ENCODE data around the gene COL10A1.

DNA sequence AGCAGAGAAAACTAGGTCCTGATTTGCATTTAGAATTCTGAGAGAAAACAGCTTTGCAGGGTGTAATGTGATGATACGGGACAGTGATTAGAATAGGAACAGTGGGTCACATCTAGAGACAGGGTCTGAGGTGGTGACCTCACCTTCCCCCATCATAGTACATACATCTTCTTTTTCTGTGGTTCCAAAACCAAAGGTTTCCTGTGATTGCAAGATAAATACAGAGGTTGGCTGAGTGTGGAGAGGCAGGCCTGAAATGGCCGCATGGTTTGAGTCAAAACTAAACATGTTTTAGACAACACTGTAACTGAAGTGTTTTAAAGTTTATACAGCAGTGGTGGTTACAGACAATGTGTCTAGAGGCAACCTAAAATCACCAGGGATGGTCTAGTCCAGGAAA, 35.7 kb downstream of the COL10A1 start:
- TF ChIP-seq, protein P1, sequence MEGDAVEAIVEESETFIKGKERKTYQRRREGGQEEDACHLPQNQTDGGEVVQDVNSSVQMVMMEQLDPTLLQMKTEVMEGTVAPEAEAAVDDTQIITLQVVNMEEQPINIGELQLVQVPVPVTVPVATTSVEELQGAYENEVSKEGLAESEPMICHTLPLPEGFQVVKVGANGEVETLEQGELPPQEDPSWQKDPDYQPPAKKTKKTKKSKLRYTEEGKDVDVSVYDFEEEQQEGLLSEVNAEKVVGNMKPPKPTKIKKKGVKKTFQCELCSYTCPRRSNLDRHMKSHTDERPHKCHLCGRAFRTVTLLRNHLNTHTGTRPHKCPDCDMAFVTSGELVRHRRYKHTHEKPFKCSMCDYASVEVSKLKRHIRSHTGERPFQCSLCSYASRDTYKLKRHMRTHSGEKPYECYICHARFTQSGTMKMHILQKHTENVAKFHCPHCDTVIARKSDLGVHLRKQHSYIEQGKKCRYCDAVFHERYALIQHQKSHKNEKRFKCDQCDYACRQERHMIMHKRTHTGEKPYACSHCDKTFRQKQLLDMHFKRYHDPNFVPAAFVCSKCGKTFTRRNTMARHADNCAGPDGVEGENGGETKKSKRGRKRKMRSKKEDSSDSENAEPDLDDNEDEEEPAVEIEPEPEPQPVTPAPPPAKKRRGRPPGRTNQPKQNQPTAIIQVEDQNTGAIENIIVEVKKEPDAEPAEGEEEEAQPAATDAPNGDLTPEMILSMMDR (IDR thresholded peaks at IDR 0.05; ENCODE audit: poor library complexity, severe bottlenecking), result no peak
- TF ChIP-seq POLR2AphosphoS5 (IDR thresholded peaks at IDR 0.05), result no peak
- no peak for TF ChIP-seq REST (IDR thresholded peaks at IDR 0.05; ENCODE audit: borderline replicate concordance)
- no peak for TF ChIP-seq SMC3 (conservative IDR thresholded peaks at IDR 0.05; ENCODE audit: poor library complexity)
- no peak for TF ChIP-seq EZH2 (IDR thresholded peaks at IDR 0.05; ENCODE audit: borderline replicate concordance, insufficient read depth, low read length, poor library complexity, severe bottlenecking)
- no peak for TF ChIP-seq MXI1 (conservative IDR thresholded peaks at IDR 0.05; ENCODE audit: poor library complexity, severe bottlenecking)
- no peak for TF ChIP-seq RAD21 (conservative IDR thresholded peaks at IDR 0.05)
- no peak for TF ChIP-seq TAF1 (IDR thresholded peaks at IDR 0.05; ENCODE audit: low read depth)

Measured in neural cell (in vitro differentiated cells).